ENCODE results near the gene RYK.

DNA sequence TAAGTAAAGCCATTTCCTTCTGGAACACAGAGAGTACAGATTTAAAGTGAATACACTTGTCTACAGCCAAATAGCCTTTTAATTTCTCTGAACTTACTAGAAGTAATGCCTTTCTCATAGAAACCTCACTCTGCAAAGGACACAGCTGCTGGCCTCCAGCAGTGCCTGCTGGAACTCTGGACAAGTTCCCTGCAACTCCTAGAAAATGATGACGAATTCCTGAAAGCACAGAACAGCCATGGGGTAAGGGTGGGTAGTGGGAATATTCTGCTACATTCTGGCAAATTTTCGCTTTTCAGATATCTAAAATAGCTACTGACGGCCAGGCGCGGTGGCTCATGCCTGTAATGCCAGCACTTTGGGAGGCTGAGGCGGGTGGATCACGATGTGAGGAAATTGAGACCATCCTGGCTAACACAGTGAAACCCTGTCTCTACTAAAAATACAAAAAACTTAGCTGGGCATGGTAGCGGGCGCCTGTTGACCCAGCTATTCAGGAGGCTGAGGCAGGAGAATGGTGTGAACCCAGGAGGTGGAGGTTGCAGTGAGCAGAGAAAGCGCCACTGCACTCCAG, 34.4 kb downstream of the RYK start:
- TF ChIP-seq, protein P1, sequence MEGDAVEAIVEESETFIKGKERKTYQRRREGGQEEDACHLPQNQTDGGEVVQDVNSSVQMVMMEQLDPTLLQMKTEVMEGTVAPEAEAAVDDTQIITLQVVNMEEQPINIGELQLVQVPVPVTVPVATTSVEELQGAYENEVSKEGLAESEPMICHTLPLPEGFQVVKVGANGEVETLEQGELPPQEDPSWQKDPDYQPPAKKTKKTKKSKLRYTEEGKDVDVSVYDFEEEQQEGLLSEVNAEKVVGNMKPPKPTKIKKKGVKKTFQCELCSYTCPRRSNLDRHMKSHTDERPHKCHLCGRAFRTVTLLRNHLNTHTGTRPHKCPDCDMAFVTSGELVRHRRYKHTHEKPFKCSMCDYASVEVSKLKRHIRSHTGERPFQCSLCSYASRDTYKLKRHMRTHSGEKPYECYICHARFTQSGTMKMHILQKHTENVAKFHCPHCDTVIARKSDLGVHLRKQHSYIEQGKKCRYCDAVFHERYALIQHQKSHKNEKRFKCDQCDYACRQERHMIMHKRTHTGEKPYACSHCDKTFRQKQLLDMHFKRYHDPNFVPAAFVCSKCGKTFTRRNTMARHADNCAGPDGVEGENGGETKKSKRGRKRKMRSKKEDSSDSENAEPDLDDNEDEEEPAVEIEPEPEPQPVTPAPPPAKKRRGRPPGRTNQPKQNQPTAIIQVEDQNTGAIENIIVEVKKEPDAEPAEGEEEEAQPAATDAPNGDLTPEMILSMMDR (IDR thresholded peaks at IDR 0.05; ENCODE audit: low read depth, low read length, poor library complexity, severe bottlenecking), result no peak
- no peak for TF ChIP-seq EZH2phosphoT487 (IDR thresholded peaks at IDR 0.05; ENCODE audit: borderline replicate concordance, low read length)
